Activated CD4-positive, alpha-beta T cell treated with anti-CD3 and anti-CD28 coated beads, Interleukin-2, amount 10 ng/mL, durations not matched to agents 24 days and 14 days (primary cell): ENCODE measurements around the gene HSPA1B. TPM values are rescaled to one million over a fixed set of nuclear protein-coding genes. Genes with fewer than 3 reads are reported as not detected.
"Not testable (repeated sequence)": the region's sequence is repeated elsewhere in the genome, so short reads cannot be mapped to it uniquely, and the experiment has no call there.

ENCODE experiments used
- DNase-seq: peaks from one replicate; pipeline ENCODE4 v3.0.0; 2022
- H3K27ac Mint-ChIP-seq: one replicate; pipeline ENCODE4 v1.8.0; 2022; ENCODE audit warnings: mild to moderate bottlenecking, mixed read lengths
- H3K27me3 Mint-ChIP-seq: one replicate; pipeline ENCODE4 v1.8.0; 2022; ENCODE audit warnings: mixed read lengths
- H3K36me3 Mint-ChIP-seq: one replicate; pipeline ENCODE4 v1.8.0; 2022; ENCODE audit warnings: low read depth, mild to moderate bottlenecking, mixed read lengths
- H3K4me1 Mint-ChIP-seq: one replicate; pipeline ENCODE4 v1.8.0; 2021; ENCODE audit warnings: mixed read lengths
- H3K4me3 Mint-ChIP-seq: one replicate; pipeline ENCODE4 v1.8.0; 2022; ENCODE audit warnings: mild to moderate bottlenecking, moderate library complexity, mixed read lengths
- H3K9me3 Mint-ChIP-seq: one replicate; pipeline ENCODE4 v1.8.0; 2021; ENCODE audit warnings: mixed read lengths
- intact Hi-C: fragments of 100-400 bp; cut with micrococcal nuclease; formaldehyde crosslinking; loops from one replicate; pipeline ENCODE4 v1.15.1; 2023
- total RNA-seq: library from RNA; stranded (reverse); gene quantifications from 2 replicates; pipeline ENCODE4 v1.2.3, GENCODE V29; 2022

HSPA1B gene
- total RNA-seq, 1 donor from 2014 or later = 156 TPM

DNA sequence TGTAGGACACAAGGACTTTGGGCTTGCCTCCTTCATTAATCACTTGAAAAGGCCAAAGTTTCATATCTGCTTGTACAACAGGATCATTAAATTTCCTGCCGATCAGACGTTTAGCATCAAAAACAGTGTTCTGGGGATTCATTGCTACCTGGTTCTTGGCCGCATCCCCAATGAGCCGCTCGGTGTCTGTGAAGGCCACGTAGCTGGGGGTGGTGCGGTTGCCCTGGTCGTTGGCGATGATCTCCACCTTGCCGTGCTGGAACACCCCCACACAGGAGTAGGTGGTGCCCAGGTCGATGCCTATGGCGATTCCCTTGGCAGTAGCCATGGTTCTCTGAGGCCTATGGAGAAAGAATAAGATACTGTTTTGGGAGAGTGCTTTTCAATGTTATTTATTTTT lies 15.9 kb upstream of the HSPA1B start:
- peaks cover 12% of the 10 kb centered on the region for H3K36me3 Mint-ChIP-seq
- H3K9me3 Mint-ChIP-seq = no peaks in the 10 kb centered on the region
- DNase-seq = no peak
- intact Hi-C loops = loop anchor here (2.0 to 5.0 kb wide), 2 partner anchors 17 to 34 kb away; partner anchors contain the start of genes VARS1 and VWA7
- H3K27me3 Mint-ChIP-seq = no peaks in the 10 kb centered on the region
- H3K4me3 Mint-ChIP-seq = no peak overlapping the region
- peaks cover 35% of the 10 kb centered on the region for H3K4me1 Mint-ChIP-seq
- no peak overlapping the region for H3K27ac Mint-ChIP-seq

DNA sequence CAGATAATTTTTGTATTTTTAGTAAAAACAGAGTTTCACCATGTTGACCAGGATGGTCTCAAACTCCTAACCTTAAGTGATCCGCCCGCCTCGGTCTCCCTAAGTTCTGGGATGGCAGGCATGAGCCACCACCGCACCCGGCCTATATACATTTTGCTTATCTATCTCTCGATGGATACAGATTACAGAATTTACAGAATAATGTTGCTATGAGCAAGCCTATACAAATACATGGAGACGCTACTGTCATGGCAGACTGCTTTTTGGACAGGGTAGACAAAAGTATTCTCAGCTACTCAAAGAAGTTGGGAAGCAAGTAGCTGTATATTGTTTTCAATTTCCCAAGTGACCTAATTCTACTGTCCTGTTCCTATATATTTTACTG lies 14.1 kb upstream of the HSPA1B start:
- DNase-seq = no peak
- peaks cover 40% of the 10 kb centered on the region for H3K4me1 Mint-ChIP-seq
- H3K9me3 Mint-ChIP-seq = no peaks in the 10 kb centered on the region
- intact Hi-C loops = loop anchor here (2.0 to 5.0 kb wide), 2 partner anchors 19 to 36 kb away; partner anchors contain the start of genes VARS1 and VWA7
- peaks cover 23% of the 10 kb centered on the region for H3K36me3 Mint-ChIP-seq
- H3K4me3 Mint-ChIP-seq = peak overlapping the region; percentile 97
- H3K27ac Mint-ChIP-seq = peak overlapping the region; percentile 91
- no peaks in the 10 kb centered on the region for H3K27me3 Mint-ChIP-seq

DNA sequence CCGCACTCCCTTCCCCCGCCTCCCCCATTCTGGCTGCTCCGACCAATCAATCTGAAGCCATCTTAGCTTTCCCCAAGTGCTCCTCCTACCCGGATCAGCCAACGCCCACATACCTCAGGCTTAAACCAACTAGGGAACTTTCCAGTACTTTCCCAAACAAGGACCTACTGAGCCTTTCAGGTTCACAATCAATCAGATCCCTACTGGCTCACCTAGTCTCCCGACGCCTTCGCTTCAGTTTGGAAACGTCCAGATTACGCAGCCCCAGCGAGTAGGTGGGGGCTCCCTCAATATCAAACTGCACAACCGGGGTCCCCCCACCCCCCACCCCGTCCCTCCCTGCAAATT lies 12.9 kb upstream of the HSPA1B start:
- peaks cover 25% of the 10 kb centered on the region for H3K36me3 Mint-ChIP-seq
- peak overlapping the region; percentile 97 for H3K27ac Mint-ChIP-seq

DNA sequence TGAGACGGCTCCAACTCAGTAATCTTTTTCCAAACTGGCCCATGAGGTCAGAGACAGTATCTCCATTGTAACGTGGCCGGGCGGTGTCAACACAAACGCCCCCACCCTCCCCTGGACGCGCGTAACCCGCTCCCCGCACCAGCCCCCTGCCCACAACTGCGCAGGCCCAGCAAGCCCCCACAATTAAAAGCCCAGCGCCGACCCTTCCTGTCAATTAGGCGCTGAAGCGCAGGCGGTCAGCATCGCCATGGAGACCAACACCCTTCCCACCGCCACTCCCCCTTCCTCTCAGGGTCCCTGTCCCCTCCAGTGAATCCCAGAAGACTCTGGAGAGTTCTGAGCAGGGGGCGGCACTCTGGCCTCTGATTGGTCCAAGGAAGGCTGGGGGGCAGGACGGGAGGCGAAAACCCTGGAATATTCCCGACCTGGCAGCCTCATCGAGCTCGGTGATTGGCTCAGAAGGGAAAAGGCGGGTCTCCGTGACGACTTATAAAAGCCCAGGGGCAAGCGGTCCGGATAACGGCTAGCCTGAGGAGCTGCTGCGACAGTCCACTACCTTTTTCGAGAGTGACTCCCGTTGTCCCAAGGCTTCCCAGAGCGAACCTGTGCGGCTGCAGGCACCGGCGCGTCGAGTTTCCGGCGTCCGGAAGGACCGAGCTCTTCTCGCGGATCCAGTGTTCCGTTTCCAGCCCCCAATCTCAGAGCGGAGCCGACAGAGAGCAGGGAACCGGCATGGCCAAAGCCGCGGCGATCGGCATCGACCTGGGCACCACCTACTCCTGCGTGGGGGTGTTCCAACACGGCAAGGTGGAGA lies 12.3 kb upstream of the HSPA1B start, which contains the start of the genes HSPA1A and HSPA1L:
Gene HSPA1A, plus strand, starts transcription at position 519 of the 814 bp plus-strand sequence. Its CDS starts 214 bp downstream, at position 733.
Gene HSPA1L, minus strand, starts transcription at position 259 of the 814 bp plus-strand sequence. CDS start 3,311 bp downstream, outside the sequence.
- H3K9me3 Mint-ChIP-seq = no peaks in the 10 kb centered on the region
- H3K4me3 Mint-ChIP-seq = peak within 1 kb of the TSS; percentile 97
- intact Hi-C loops = loop anchor here (2.0 kb wide), 1 partner anchor 20 kb away; no protein-coding TSS in a partner anchor
- no peaks in the 10 kb centered on the region for H3K27me3 Mint-ChIP-seq
- H3K36me3 Mint-ChIP-seq = peaks cover 21% of the 10 kb centered on the region
- peak; percentile 93 for DNase-seq
- H3K4me1 Mint-ChIP-seq = peaks cover 50% of the 10 kb centered on the region
- H3K27ac Mint-ChIP-seq = peak within 1 kb of the TSS; percentile 97

More for the DNA sequence above, 12.9 kb upstream of the HSPA1B start:
- intact Hi-C loops = loop anchor here (2.0 to 5.0 kb wide), 2 partner anchors 20 to 37 kb away; partner anchors contain the start of gene VWA7
- H3K27me3 Mint-ChIP-seq = no peaks in the 10 kb centered on the region
- H3K4me1 Mint-ChIP-seq = peaks cover 46% of the 10 kb centered on the region
- DNase-seq = peak; percentile 93
- no peaks in the 10 kb centered on the region for H3K9me3 Mint-ChIP-seq
- peak overlapping the region; percentile 97 for H3K4me3 Mint-ChIP-seq

DNA sequence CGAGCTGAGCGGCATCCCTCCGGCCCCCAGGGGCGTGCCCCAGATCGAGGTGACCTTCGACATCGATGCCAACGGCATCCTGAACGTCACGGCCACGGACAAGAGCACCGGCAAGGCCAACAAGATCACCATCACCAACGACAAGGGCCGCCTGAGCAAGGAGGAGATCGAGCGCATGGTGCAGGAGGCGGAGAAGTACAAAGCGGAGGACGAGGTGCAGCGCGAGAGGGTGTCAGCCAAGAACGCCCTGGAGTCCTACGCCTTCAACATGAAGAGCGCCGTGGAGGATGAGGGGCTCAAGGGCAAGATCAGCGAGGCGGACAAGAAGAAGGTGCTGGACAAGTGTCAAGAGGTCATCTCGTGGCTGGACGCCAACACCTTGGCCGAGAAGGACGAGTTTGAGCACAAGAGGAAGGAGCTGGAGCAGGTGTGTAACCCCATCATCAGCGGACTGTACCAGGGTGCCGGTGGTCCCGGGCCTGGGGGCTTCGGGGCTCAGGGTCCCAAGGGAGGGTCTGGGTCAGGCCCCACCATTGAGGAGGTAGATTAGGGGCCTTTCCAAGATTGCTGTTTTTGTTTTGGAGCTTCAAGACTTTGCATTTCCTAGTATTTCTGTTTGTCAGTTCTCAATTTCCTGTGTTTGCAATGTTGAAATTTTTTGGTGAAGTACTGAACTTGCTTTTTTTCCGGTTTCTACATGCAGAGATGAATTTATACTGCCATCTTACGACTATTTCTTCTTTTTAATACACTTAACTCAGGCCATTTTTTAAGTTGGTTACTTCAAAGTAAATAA lies 10.2 kb upstream of the HSPA1B start:
- intact Hi-C loops, H3K27me3 Mint-ChIP-seq, H3K9me3 Mint-ChIP-seq: not testable (repeated sequence)
- peak overlapping the region; percentile 99 for H3K4me3 Mint-ChIP-seq
- H3K4me1 Mint-ChIP-seq = peaks cover 53% of the 10 kb centered on the region
- peak overlapping the region; percentile 96 for H3K27ac Mint-ChIP-seq
- peaks cover 14% of the 10 kb centered on the region for H3K36me3 Mint-ChIP-seq
- DNase-seq = peak; percentile 83

DNA sequence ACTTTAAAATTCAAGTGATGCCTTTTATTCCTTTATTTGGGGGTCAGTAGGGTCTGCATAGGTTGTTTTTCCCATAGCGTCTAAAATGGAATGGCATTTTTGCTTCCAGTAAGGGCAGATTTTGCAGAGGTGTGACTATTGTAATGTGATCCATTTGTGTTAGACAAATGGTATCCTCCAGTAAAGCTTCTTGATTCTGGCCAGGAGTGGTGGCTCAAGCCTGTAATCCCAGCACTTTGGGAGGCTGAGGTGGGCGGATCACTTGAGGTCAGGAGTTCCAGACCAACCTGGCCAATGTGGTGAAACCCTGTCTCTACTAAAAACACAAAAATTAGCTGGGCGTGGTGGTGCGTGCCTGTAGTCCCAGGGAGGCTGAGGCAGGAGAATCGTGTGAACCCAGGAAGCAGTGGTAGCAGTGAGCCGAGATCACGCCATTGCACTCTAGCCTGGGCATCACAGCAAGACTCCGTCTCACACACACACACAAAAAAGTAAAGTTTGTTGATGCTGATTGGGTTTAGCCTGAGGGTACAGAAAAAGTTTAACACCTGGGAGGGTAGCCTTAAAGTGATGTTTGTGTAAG lies 9.5 kb upstream of the HSPA1B start:
- H3K27me3 Mint-ChIP-seq, H3K9me3 Mint-ChIP-seq, intact Hi-C loops: not testable (repeated sequence)
- Mint-ChIP-seq H3K4me3 (peak overlapping the region; percentile 99), H3K36me3 (peaks cover 14% of the 10 kb centered on the region), H3K27ac (peak overlapping the region; percentile 96), H3K4me1 (peaks cover 53% of the 10 kb centered on the region)
- DNase-seq = peak; percentile 75

DNA sequence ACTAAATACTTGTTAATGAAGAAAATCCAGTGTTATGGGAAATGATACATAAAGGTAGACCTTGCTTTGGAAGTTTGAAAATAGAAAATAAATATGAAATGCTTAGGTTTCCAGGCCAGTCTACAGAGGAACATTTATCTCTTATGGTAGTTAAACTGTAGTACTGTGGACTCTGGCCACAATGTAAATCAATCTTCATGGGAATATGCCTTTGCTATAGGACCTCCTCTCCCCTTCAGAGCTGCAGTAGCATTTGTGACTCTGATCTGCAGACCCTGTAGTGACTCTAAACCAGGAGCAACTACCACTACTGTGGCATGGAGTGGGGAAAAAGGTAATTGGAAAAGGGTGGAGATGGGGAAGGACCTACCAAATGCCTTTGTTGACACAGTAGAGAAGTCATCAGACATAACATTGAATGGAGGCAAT lies 7.7 kb upstream of the HSPA1B start:
- Mint-ChIP-seq H3K36me3 (peaks cover 14% of the 10 kb centered on the region), H3K27me3 (no peaks in the 10 kb centered on the region), H3K9me3 (no peaks in the 10 kb centered on the region), H3K27ac (peak overlapping the region; percentile 31), H3K4me1 (peaks cover 45% of the 10 kb centered on the region), H3K4me3 (peak overlapping the region; percentile 54)
- intact Hi-C loops = loop anchor here (10.0 kb wide), 2 partner anchors 245 to 325 kb away; partner anchors contain the start of genes LTA, MICB and TNF
- no peak for DNase-seq

DNA sequence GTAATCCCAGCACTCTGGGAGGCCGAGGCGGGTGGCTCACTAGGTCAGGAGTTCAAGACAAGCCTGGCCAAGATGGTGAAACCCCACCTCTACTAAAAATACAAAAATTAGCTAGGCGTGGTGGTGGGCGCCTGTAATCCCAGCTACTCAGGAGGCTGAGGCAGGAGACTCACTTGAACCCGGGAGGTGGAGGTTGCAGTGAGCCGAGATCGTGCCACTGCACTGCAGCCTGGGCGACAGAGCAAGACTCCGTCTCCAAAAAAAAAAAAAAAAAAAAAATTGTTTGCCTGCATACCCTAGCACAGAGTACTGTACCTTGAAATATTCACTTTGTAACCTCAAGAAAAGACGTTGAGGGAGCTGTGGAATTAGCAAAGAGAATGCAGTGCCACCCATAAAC lies 7.1 kb upstream of the HSPA1B start:
- DNase-seq, H3K9me3 Mint-ChIP-seq, H3K27me3 Mint-ChIP-seq, H3K27ac Mint-ChIP-seq: not testable (repeated sequence)
- intact Hi-C loops = loop anchor here (10.0 kb wide), 2 partner anchors 246 to 326 kb away; partner anchors contain the start of genes LTA, MICB and TNF
- Mint-ChIP-seq H3K36me3 (peaks cover 14% of the 10 kb centered on the region), H3K4me1 (peaks cover 47% of the 10 kb centered on the region), H3K4me3 (peak overlapping the region; percentile 90)

DNA sequence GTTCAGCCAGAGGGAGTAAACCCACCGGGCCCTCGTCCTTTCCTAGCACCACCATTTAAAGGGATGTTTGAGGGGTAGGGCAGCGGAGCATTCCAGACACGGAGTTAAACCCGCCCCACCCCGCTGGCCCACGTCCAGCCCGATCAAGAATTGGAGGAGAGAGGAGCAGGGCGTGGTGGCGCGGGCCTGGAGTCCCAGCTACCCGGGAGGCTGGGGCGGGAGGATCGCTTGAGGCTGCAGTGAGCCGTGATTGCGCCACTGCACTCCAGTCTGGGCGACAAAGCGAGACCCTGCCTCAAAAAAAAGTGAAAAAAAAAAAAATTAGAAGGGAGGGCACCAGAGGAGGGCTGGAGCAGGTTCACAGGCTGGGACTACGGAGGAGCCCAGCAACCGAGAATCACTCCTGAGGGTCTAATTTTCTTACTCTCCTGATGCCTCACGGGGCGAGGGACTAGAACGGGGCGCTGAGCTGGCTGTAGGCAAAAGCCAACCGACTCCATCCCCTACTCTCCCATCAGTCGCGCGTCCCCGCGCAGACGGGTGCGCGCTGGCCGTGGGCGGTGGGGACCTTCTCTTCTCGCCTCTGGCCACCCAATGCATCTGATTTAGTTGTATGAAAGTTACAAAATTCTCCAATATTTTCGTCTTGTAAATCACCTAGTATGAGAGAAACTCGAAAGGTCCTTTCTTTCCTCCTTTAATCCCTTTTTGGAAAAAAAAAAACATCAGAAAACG lies 6.1 kb upstream of the HSPA1B start:
- peak overlapping the region; percentile 90 for H3K4me3 Mint-ChIP-seq
- H3K4me1 Mint-ChIP-seq = peaks cover 49% of the 10 kb centered on the region
- peak; percentile 88 for DNase-seq
- intact Hi-C loops = loop anchor here (10.0 kb wide), 2 partner anchors 247 to 327 kb away; partner anchors contain the start of genes LTA, MICB and TNF
- no peaks in the 10 kb centered on the region for H3K9me3 Mint-ChIP-seq
- H3K27me3 Mint-ChIP-seq = no peaks in the 10 kb centered on the region
- H3K27ac Mint-ChIP-seq = peak overlapping the region; percentile 95
- peaks cover 14% of the 10 kb centered on the region for H3K36me3 Mint-ChIP-seq

DNA sequence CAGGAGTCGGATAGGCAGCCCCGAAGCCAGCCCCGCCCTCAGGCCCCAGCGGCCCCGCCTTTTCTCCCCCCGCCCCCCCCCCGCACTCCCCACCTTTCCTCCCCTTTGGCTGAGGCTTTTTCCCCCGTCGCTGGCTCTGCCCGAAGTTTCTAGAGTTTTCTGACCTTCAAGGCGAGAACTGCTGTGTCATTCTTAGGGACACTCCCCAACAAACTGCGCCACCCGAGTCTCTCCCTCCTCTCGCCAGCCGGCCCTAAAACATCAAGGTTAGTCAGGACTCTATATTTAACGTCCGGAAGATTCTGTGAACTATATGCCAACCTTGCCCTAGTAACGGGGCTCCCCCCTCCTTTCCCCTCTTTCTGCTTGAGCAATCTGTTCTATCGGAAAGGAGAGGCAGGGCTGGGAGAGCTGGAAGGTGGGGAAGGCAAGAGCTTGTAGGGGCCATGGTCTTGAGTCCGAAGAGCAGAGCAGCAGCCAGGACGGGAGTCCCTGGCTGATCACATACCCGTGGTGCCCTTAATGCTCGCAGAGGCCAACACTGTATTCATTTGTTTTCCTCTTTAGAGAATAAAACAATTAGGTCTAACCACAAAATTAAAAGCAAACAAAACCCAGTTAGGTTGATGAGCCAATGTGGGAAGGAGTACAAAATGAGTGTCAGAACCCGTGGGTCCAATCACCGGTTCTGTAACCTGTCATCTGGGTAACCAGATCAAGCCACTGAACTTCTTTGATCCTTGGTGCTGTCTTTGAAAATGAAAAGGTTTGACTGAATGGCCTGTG lies 5.3 kb upstream of the HSPA1B start:
- H3K36me3 Mint-ChIP-seq = peaks cover 14% of the 10 kb centered on the region
- peak overlapping the region; percentile 90 for H3K4me3 Mint-ChIP-seq
- H3K9me3 Mint-ChIP-seq = no peaks in the 10 kb centered on the region
- no peaks in the 10 kb centered on the region for H3K27me3 Mint-ChIP-seq
- intact Hi-C loops = loop anchor here (10.0 kb wide), 2 partner anchors 247 to 327 kb away; partner anchors contain the start of genes LTA, MICB and TNF
- DNase-seq = peak; percentile 88
- peak overlapping the region; percentile 95 for H3K27ac Mint-ChIP-seq
- H3K4me1 Mint-ChIP-seq = peaks cover 54% of the 10 kb centered on the region

DNA sequence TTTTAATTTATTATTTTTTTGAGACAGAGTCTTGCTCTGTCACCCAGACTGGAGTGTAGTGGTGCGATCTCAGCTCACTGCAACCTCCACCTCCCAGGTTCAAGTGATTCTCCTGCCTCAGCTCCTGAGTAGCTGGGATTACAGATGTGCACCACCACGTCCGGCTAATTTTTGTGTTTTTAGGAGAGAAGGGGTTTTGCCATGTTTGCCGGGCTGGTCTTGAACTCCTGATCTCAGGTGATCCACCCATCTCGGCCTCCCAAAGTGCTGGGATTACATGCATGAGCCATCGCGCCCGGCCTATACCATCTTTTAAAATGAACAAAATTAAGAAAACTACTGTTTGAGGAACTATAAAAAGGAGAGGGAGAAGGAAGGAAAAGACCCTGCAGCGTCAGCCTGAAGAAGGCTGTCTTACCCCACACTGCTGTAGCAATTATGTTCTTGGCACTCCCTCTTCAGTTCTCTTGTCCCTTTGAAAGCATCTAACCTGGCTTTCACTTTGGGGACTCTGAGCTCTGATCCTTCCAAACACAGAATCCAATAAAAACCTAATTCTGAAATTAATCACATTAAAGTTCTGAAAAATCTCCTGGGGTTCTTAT lies 3.8 kb upstream of the HSPA1B start:
- H3K9me3 Mint-ChIP-seq, DNase-seq, H3K27me3 Mint-ChIP-seq, H3K36me3 Mint-ChIP-seq: not testable (repeated sequence)
- Mint-ChIP-seq H3K27ac (peak overlapping the region; percentile 58), H3K4me3 (peak overlapping the region; percentile 21), H3K4me1 (peaks cover 43% of the 10 kb centered on the region)
- intact Hi-C loops = loop anchor here (10.0 kb wide), 2 partner anchors 249 to 329 kb away; partner anchors contain the start of genes LTA, MICB and TNF

DNA sequence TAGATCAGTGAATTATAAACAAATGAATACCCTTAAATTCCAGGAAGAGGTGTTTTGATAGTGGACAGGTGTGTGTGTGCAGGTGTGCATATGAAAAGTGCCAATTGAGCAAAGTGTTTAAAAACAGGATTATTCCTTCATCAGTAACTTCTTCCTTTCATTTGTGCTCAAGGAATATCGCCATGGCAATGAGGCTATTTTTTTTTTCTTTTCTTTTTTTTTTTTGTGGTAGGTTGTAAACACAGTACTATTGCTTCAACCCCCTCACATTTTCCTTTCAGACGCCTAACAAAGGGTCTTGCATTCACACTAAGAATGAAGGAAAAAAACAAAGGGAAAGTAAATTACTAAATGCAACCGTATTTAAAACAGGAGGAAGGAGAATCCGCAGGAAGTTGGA lies 2.0 kb upstream of the HSPA1B start:
- intact Hi-C loops = loop anchor here (10.0 kb wide), 2 partner anchors 251 to 331 kb away; partner anchors contain the start of genes LTA, MICB and TNF
- peak overlapping the region; percentile 93 for H3K27ac Mint-ChIP-seq
- H3K27me3 Mint-ChIP-seq = no peaks in the 10 kb centered on the region
- peak overlapping the region; percentile 87 for H3K4me3 Mint-ChIP-seq
- H3K36me3 Mint-ChIP-seq = peaks cover 10% of the 10 kb centered on the region
- no peaks in the 10 kb centered on the region for H3K9me3 Mint-ChIP-seq
- H3K4me1 Mint-ChIP-seq = peaks cover 36% of the 10 kb centered on the region
- no peak for DNase-seq
